GM12873 (cell line): ENCODE measurements around the gene LDB3.
A peak's percentile ranks its signal among the peaks of the same experiment; 100 is the strongest.

ENCODE experiments used
- TF ChIP-seq, protein P1 (sequence below): IDR thresholded peaks from 2 replicates; pipeline ENCODE4 v1.5.1; 2012; ENCODE audit warnings: low read depth, mild to moderate bottlenecking, moderate library complexity, low read length, control low read depth; ENCODE audit not compliant: insufficient read depth; ENCODE audit errors: missing control alignments

LDB3 gene, protein sequence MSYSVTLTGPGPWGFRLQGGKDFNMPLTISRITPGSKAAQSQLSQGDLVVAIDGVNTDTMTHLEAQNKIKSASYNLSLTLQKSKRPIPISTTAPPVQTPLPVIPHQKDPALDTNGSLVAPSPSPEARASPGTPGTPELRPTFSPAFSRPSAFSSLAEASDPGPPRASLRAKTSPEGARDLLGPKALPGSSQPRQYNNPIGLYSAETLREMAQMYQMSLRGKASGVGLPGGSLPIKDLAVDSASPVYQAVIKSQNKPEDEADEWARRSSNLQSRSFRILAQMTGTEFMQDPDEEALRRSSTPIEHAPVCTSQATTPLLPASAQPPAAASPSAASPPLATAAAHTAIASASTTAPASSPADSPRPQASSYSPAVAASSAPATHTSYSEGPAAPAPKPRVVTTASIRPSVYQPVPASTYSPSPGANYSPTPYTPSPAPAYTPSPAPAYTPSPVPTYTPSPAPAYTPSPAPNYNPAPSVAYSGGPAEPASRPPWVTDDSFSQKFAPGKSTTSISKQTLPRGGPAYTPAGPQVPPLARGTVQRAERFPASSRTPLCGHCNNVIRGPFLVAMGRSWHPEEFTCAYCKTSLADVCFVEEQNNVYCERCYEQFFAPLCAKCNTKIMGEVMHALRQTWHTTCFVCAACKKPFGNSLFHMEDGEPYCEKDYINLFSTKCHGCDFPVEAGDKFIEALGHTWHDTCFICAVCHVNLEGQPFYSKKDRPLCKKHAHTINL

DNA sequence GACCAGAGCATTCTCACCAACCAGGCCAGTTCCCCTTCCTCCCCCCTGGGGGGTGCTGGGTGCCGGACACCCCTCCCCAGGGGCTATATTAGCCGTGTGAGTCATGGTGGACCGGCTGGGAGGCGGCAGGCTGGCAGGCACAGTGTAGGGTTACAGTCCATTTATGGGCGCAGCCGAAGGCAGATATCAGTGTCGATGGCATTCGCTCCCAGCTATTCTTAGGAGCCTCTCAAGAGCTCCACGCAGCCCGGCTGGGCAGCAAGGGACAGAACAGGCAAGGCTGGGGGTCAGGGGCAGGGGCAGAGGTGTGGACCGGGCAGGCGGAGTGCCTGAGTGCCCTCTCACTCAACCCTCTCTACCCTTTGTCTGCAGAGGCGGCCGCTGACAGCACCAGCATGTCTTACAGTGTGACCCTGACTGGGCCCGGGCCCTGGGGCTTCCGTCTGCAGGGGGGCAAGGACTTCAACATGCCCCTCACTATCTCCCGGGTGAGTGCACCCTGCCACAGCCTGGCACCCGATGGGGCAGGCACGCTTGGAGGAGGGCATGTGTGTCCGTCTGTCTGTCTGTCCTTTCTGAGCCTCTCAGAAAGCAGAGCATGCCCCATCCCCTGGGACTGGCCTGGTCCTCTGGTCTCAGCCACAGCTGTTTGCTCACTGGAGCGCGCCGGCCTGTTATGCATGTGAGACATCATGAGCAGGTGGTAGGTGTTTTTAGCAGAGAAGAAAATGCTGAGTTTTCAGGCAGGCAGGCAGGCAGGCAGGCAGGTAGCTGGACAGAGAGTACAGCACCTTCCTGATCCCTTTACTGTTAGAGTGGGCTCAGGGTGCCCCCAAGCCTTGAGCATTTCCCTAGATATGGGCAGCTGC is at the start of gene LDB3:
TSS of gene LDB3 (plus strand) at position 215 of the 869 bp plus-strand sequence. CDS start at position 396, 181 bp downstream.
- TF ChIP-seq, protein P1, sequence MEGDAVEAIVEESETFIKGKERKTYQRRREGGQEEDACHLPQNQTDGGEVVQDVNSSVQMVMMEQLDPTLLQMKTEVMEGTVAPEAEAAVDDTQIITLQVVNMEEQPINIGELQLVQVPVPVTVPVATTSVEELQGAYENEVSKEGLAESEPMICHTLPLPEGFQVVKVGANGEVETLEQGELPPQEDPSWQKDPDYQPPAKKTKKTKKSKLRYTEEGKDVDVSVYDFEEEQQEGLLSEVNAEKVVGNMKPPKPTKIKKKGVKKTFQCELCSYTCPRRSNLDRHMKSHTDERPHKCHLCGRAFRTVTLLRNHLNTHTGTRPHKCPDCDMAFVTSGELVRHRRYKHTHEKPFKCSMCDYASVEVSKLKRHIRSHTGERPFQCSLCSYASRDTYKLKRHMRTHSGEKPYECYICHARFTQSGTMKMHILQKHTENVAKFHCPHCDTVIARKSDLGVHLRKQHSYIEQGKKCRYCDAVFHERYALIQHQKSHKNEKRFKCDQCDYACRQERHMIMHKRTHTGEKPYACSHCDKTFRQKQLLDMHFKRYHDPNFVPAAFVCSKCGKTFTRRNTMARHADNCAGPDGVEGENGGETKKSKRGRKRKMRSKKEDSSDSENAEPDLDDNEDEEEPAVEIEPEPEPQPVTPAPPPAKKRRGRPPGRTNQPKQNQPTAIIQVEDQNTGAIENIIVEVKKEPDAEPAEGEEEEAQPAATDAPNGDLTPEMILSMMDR: no peak

DNA sequence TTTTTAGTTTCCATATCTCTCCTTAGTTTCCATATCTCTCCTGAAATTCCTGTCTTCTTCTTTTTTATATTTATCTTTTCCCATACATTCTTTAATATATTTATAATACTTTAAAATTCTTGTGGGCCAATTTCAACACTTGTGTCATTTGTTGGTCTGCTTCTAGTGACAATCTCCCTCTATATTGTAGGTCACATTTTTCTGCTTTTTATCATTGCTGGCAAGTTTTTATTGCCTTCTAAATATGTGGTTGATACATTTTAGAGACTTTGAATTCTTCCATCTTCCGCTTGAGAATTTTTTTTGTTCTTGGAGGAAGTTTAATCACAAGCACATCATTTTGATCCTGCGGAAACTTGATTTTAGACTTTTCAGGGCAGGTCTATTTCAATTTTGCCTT is 40.0 kb upstream of the LDB3 start:
- TF ChIP-seq, protein P1: no peak

DNA sequence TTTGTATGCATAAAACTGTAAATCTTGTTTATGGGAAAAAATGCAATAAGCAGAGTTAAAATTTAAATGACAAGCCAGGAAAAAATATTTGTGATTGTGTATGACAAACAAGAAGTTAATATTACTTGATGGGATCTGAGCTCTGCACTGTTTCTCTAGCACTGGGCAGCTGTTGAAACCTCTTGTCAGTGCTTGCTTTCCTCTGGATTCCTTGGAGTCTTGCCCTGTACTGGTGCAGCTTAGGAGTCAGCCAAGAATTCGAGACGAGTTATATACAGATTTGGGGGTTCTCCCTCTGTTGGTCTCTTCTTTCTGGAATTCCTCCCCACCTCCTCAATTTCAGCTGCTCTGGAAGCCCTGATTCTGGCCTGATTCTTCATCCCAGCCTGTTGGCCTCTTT is 38.2 kb upstream of the LDB3 start:
- TF ChIP-seq, protein P1: no peak

DNA sequence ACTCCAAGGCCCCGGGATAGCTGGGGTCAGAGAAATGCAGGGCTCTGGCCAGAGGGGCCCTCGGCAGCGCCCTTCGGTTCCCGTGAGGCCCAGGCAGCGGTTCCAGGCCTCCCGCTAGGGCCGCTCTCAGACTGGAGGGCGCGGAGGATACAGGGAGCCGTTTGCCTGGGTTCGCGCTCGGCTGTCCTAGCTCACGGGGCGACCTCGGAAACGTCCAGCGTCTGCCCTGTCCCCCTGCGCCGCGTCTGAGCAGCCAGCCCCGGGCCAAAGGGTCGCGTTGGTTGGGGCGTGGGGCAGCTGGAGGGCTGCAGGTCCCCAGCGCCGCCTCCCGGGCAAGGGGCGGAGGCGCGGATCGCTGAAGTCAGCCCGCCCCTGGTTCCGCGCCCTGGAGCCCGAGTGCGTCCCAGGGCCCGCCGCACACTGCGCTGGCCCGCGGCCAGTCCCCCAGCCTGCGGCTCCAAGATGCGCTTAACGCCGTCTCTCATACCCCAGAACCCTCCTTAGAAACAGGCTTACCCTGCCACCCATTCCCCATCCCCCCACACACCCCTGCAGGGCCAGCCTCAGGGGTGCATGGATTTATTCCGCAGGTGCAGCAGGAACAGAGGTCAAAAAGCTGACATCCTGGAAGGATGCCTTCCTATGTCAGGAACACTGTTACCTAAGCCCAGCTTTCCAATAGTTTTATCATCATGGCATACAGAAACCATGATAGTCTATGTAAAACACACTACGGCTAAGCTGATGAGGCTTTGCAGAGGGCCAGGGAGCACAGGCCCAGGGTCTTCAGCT is 36.1 kb upstream of the LDB3 start:
- TF ChIP-seq, protein P1: peak; percentile 1

DNA sequence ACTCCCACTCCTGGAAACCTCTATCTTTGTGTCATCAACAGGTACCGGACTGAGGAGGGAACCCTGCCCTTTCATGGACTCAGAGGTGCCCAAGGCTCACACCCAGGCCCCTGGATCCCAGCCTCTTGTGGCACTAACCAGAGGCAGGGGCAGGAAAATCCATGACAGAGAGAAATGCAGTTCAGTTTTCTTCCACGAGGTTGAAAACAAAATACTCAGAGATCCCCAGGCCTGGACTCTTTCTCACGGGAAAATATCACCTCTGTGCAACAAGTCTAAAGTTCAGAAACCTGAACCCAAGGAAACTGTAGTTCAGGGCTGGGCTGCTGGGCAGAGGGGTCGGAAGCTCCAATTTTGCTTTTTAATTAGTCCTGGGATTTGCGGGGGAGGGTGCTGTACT is 35.4 kb upstream of the LDB3 start:
- TF ChIP-seq, protein P1: no peak

DNA sequence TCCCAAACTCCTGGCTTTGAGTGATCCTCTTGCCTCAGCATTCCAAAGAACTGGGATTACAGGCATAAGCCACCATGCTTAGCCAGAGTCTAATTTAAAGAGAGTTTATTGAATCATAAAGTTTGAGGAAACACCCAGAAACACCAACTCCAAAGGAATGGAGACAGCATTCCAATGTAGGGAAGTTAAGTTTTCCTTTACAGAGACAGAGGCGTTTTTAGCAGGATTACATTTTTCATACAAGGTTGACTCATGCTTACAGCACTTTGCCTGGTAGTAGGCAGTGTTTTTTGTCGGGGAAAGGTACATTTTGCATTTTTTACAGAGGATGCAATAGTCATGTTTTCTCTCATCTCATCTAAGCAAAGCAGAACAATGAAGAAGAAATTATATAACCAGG is 32.9 kb upstream of the LDB3 start:
- TF ChIP-seq, protein P1: no peak
